HG02852 (cell line): ENCODE data around the gene TMEM47.

Source experiments
- ATAC-seq: cut with Tn5 transposase; IDR thresholded peaks from one replicate; pipeline ENCODE4 v1.9.1; 2021; ENCODE audit warnings: mild to moderate bottlenecking, moderate library complexity; ENCODE audit not compliant: unreplicated experiment

The TMEM47 gene

GRCh38 chrX:34656842-34657725 is at the start of gene TMEM47:
Gene TMEM47, minus strand, starts transcription at chrX:34657285. Its CDS starts 256 bp downstream, at chrX:34657029.
- ATAC-seq = no peak

GRCh38 chrX:34687095-34687494 is 30.0 kb upstream of the TMEM47 start:
- ATAC-seq = no peak

- ATAC-seq = no peak
Measured at GRCh38 chrX:34659575-34659974, 2.5 kb upstream of the TMEM47 start.

GRCh38 chrX:34658326-34658725 is 1.2 kb upstream of the TMEM47 start:
- no peak for ATAC-seq

GRCh38 chrX:34657726-34658070 is 613 bp upstream of the TMEM47 start:
- no peak for ATAC-seq

GRCh38 chrX:34656467-34656841 is 631 bp downstream of the TMEM47 start:
- no peak for ATAC-seq

- no peak for ATAC-seq
Measured at GRCh38 chrX:34655501-34656455, 1.3 kb downstream of the TMEM47 start.

GRCh38 chrX:34654696-34655490 is 2.2 kb downstream of the TMEM47 start:
- ATAC-seq = no peak

GRCh38 chrX:34653811-34654210 is 3.3 kb downstream of the TMEM47 start:
- no peak for ATAC-seq

GRCh38 chrX:34642849-34643248 is 14.2 kb downstream of the TMEM47 start:
- no peak for ATAC-seq

- ATAC-seq = no peak
Measured at GRCh38 chrX:34638116-34638515, 19.0 kb downstream of the TMEM47 start.

- ATAC-seq = no peak
Measured at GRCh38 chrX:34634349-34634748, 22.7 kb downstream of the TMEM47 start.

- no peak for ATAC-seq
Measured at GRCh38 chrX:34632384-34632783, 24.7 kb downstream of the TMEM47 start.

GRCh38 chrX:34631479-34632220 is 25.4 kb downstream of the TMEM47 start:
- ATAC-seq = no peak

- ATAC-seq = no peak
Measured at GRCh38 chrX:34629572-34629971, 27.5 kb downstream of the TMEM47 start.

GRCh38 chrX:34624416-34624815 is 32.7 kb downstream of the TMEM47 start:
- no peak for ATAC-seq

- no peak for ATAC-seq
Measured at GRCh38 chrX:34619920-34620319, 37.2 kb downstream of the TMEM47 start.

GRCh38 chrX:34612036-34612435 is 45.0 kb downstream of the TMEM47 start:
- no peak for ATAC-seq

GRCh38 chrX:34598362-34598761 is 58.7 kb downstream of the TMEM47 start:
- no peak for ATAC-seq

GRCh38 chrX:34586936-34587335 is 70.1 kb downstream of the TMEM47 start:
- no peak for ATAC-seq
